Measurements from ENCODE around the gene MEG3. TPM values are rescaled to one million over a fixed set of nuclear protein-coding genes. Genes with fewer than 3 reads are reported as not detected.
A peak's percentile ranks its signal among the peaks of the same experiment; 100 is the strongest.

The MEG3 gene
- total and polyA plus RNA-seq, 2 donors (not counting 3 experiments of a cell fraction or from before 2014, with no cell fraction given), result 378 to 508 TPM

GRCh38 chr14:100906420-100906819 is 80.5 kb downstream of the MEG3 start:
- Histone ChIP-seq H3K27me3 (ENCODE audit: control insufficient read depth in 2 of 2, insufficient read depth in 2 of 2, low read length in 2 of 2) (peaks cover 0 to 3% of the 10 kb centered on the region in 2 experiments), H3K4me3 (replicated peaks in 1 of 3; ENCODE audit: insufficient read depth in 1 of 3, low read depth in 1 of 3, low read length in 3 of 3) (no peak overlapping the region), H3K27ac (ENCODE audit: insufficient read depth, low read depth, low read length) (no peak overlapping the region), H3K9me1 (replicated peaks; ENCODE audit: control insufficient read depth, extremely low read depth, insufficient read depth, low read length) (no peaks in the 10 kb centered on the region), H3K9me3 (replicated peaks; ENCODE audit: control insufficient read depth, insufficient read depth, low read length) (no peaks in the 10 kb centered on the region), H3K36me3 (ENCODE audit: control insufficient read depth in 2 of 2, extremely low read depth in 1 of 2, insufficient read depth in 2 of 2, low read length in 2 of 2) (peaks cover 0 to 31% of the 10 kb centered on the region in 2 experiments), H3K79me2 (ENCODE audit: control insufficient read depth, insufficient read depth, low read length) (no peaks in the 10 kb centered on the region), H3K4me2 (ENCODE audit: insufficient read depth, low read length) (no peak overlapping the region), H2AFZ (ENCODE audit: low read depth, low read length) (no peak overlapping the region), H4K20me1 (replicated peaks; ENCODE audit: control insufficient read depth, extremely low read depth, insufficient read depth, low read length) (no peaks in the 10 kb centered on the region), H3K4me1 (ENCODE audit: control insufficient read depth, extremely low read depth, insufficient read depth, low read length) (no peaks in the 10 kb centered on the region), H3K9ac (replicated peaks; ENCODE audit: extremely low read depth, insufficient read depth, low read length) (no peak overlapping the region)
- no peak for DNase-seq (ENCODE audit: low read depth, low spot score)
- intact Hi-C loops (cut with micrococcal nuclease) (loop anchor here (1.0 kb wide), 1 partner anchor 329 kb away; no protein-coding TSS in a partner anchor), dilution Hi-C loops (cut with MboI; ENCODE audit: extremely low pct_ligation_motif_present, low sequenced_read_pairs) (no loop called here)
- CTCF ChIA-PET, result interaction anchor here (1.4 to 3.2 kb wide), 2 partner anchors 233 to 329 kb away, joined by 3 to 41 read pairs; no protein-coding TSS in a partner anchor
- POLR2A ChIA-PET, result no interaction called here
- TF ChIP-seq MYC (IDR thresholded peaks at IDR 0.05; ENCODE audit: low read depth, low read length) (no peak), EZH2 (IDR thresholded peaks at IDR 0.05; ENCODE audit: borderline replicate concordance, low read depth, low read length, severe bottlenecking) (no peak), CTCF (IDR thresholded peaks at IDR 0.05; ENCODE audit: extremely low read depth in 1 of 2, insufficient read depth in 1 of 2, low read depth in 1 of 2, low read length in 2 of 2) (peak; percentile 23 to 28), JUN (IDR thresholded peaks at IDR 0.05; ENCODE audit: borderline replicate concordance, insufficient read depth, insufficient read length, low read depth) (no peak)
- no TSS peak for BruUV-seq (replicated peaks)
- FAIRE-seq, result no peak

- no TSS peak for BruUV-seq (replicated peaks)
- Histone ChIP-seq H3K9ac (replicated peaks; ENCODE audit: extremely low read depth, insufficient read depth, low read length) (no peak overlapping the region), H3K4me1 (ENCODE audit: control insufficient read depth, extremely low read depth, insufficient read depth, low read length) (no peaks in the 10 kb centered on the region), H3K27me3 (ENCODE audit: control insufficient read depth in 2 of 2, insufficient read depth in 2 of 2, low read length in 2 of 2) (peaks cover 0 to 3% of the 10 kb centered on the region in 2 experiments), H3K9me1 (replicated peaks; ENCODE audit: control insufficient read depth, extremely low read depth, insufficient read depth, low read length) (no peaks in the 10 kb centered on the region), H4K20me1 (replicated peaks; ENCODE audit: control insufficient read depth, extremely low read depth, insufficient read depth, low read length) (no peaks in the 10 kb centered on the region), H2AFZ (ENCODE audit: low read depth, low read length) (no peak overlapping the region), H3K79me2 (ENCODE audit: control insufficient read depth, insufficient read depth, low read length) (no peaks in the 10 kb centered on the region), H3K9me3 (replicated peaks; ENCODE audit: control insufficient read depth, insufficient read depth, low read length) (no peaks in the 10 kb centered on the region), H3K27ac (ENCODE audit: insufficient read depth, low read depth, low read length) (no peak overlapping the region), H3K4me2 (ENCODE audit: insufficient read depth, low read length) (no peak overlapping the region), H3K4me3 (replicated peaks in 1 of 3; ENCODE audit: insufficient read depth in 1 of 3, low read depth in 1 of 3, low read length in 3 of 3) (no peak overlapping the region), H3K36me3 (ENCODE audit: control insufficient read depth in 2 of 2, extremely low read depth in 1 of 2, insufficient read depth in 2 of 2, low read length in 2 of 2) (peaks cover 0 to 24% of the 10 kb centered on the region in 2 experiments)
- dilution Hi-C loops (cut with MboI; ENCODE audit: extremely low pct_ligation_motif_present, low sequenced_read_pairs) (no loop called here), intact Hi-C loops (cut with micrococcal nuclease) (no loop called here)
- ChIA-PET POLR2A (no interaction called here), CTCF (interaction anchor here (1.1 to 3.2 kb wide), 2 partner anchors 20 to 328 kb away, joined by 3 to 41 read pairs; no protein-coding TSS in a partner anchor)
- DNase-seq (ENCODE audit: low read depth, low spot score) (no peak), FAIRE-seq (no peak)
- TF ChIP-seq CTCF (IDR thresholded peaks at IDR 0.05; ENCODE audit: extremely low read depth in 1 of 2, insufficient read depth in 1 of 2, low read depth in 1 of 2, low read length in 2 of 2) (no peak), FOS (IDR thresholded peaks at IDR 0.05; ENCODE audit: borderline replicate concordance, insufficient read depth, low read length) (no peak), JUN (IDR thresholded peaks at IDR 0.05; ENCODE audit: borderline replicate concordance, insufficient read depth, insufficient read length, low read depth) (no peak), POLR2AphosphoS5 (IDR thresholded peaks at IDR 0.05; ENCODE audit: insufficient read depth, low read depth, low read length) (no peak), MYC (IDR thresholded peaks at IDR 0.05; ENCODE audit: low read depth, low read length) (no peak), GATA2 (IDR thresholded peaks at IDR 0.05; ENCODE audit: insufficient read depth, insufficient read length, low read depth, low read length) (no peak), POLR2A (IDR thresholded peaks at IDR 0.05; ENCODE audit: low read depth, low read length) (no peak), EZH2 (IDR thresholded peaks at IDR 0.05; ENCODE audit: borderline replicate concordance, low read depth, low read length, severe bottlenecking) (no peak)
- TF ChIP-seq, protein P1, sequence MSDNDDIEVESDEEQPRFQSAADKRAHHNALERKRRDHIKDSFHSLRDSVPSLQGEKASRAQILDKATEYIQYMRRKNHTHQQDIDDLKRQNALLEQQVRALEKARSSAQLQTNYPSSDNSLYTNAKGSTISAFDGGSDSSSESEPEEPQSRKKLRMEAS (IDR thresholded peaks at IDR 0.05; ENCODE audit: insufficient read depth, insufficient read length), result no peak
Measured at GRCh38 chr14:100907240-100907639, 81.3 kb downstream of the MEG3 start.
